T-helper 1 cell treated with Interleukin-12 subunit alpha and Interleukin-12 subunit beta and Interleukin-4 antibody, amounts not matched to agents 30 μg/mL and 1 μg/mL, for 36 hours (primary cell): ENCODE results near the gene KLK6.
"Not testable (repeated sequence)": the region's sequence is repeated elsewhere in the genome, so short reads cannot be mapped to it uniquely, and the experiment has no call there.

Source experiments
- H3K27ac Mint-ChIP-seq: one replicate; pipeline ENCODE4 v1.8.0; 2021; ENCODE audit warnings: mild to moderate bottlenecking, mixed read lengths
- H3K27me3 Mint-ChIP-seq: one replicate; pipeline ENCODE4 v1.8.0; 2021; ENCODE audit warnings: low read depth, mixed read lengths
- H3K36me3 Mint-ChIP-seq: one replicate; pipeline ENCODE4 v1.8.0; 2021; ENCODE audit warnings: low read depth, mixed read lengths
- H3K4me1 Mint-ChIP-seq: one replicate; pipeline ENCODE4 v1.8.0; 2021; ENCODE audit warnings: low read depth, mixed read lengths
- H3K4me3 Mint-ChIP-seq: one replicate; pipeline ENCODE4 v1.8.0; 2021; ENCODE audit warnings: mild to moderate bottlenecking, moderate library complexity, mixed read lengths
- H3K9me3 Mint-ChIP-seq: one replicate; pipeline ENCODE4 v1.8.0; 2021; ENCODE audit warnings: mixed read lengths

The KLK6 gene

DNA sequence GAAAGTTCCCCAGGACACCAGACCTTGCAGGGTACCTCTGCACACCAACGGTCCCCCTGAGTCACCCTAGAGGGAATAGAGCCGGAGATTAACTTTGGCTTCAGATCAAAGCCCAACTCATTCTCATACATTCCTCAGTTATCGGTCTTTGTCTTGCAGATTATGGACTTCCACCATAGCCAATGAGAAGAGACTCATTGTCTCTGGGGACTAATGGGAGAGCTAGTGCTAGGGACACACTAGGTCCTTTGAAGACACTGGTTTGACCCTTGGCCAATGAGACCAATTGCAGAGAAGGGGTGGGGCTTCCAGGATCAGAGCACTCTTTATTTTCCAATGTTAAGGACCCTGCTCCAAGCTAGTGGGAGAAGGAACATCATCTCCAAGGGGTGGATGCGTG is 8.2 kb upstream of the KLK6 start:
- Mint-ChIP-seq H3K36me3 (no peaks in the 10 kb centered on the region), H3K27me3 (peaks cover 9% of the 10 kb centered on the region), H3K27ac (no peak overlapping the region), H3K4me1 (no peaks in the 10 kb centered on the region), H3K9me3 (no peaks in the 10 kb centered on the region), H3K4me3 (no peak overlapping the region)

DNA sequence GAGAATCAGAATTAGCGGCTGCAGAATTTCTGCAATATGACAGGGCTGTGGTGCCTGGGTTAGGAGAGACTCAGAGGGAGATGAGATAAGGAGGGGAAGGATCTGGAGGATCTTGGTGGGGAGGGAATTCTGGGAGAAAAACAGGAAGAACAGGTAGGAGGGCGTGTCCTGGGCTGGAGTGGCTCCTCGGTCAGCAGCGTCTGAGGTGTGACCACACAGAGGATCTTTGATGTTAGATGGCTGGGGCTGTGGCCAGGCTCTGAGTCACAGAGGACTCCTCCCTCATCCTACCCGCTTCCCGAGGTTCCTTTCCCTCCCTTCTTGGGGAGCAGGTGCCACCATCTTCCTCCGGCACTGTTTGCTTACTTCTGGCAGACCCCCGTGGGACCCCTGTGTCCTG is 6.4 kb upstream of the KLK6 start:
- Mint-ChIP-seq H3K27ac (no peak overlapping the region), H3K27me3 (peaks cover 5% of the 10 kb centered on the region)

DNA sequence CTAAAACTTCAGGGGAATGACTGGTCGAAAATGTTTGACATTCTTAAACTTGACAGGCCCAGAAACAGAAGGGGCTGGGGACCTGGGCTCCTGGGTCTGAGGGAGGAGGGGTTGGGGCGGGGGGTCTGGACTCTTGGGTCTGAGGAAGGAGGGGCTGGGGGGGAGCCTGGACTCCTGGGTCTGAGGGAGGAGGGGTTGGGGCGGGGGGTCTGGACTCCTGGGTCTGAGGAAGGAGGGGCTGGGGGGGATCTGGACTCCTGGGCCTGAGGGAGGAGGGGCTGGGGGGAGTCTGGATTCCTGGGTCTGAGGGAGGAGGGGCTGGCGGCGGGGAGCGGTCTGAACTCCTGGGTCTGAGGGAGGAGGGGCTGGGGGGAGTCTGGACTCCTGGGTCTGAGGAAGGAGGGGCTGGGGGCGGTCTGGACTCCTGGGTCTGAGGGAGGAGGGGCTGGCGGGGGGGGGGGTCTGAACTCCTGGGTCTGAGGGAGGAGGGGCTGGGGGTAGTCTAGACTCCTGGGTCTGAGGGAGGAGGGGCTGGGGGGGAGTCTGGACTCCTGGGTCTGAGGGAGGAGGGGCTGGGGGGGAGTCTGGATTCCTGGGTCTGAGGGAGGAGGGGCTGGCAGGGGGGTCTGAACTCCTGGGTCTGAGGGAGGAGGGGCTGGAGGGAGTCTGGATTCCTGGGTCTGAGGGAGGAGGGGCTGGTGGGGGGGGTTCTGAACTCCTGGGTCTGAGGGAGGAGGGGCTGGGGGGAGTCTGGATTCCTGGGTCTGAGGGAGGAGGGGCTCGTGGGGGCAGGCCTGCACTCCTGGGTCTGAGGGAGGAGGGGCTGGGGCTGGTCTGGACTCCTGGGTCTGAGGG is 5.5 kb upstream of the KLK6 start:
- H3K27me3 Mint-ChIP-seq = peaks cover 4% of the 10 kb centered on the region

More for the DNA sequence above, 6.4 kb upstream of the KLK6 start:
- H3K9me3 Mint-ChIP-seq = no peaks in the 10 kb centered on the region
- no peaks in the 10 kb centered on the region for H3K36me3 Mint-ChIP-seq
- no peaks in the 10 kb centered on the region for H3K4me1 Mint-ChIP-seq
- no peak overlapping the region for H3K4me3 Mint-ChIP-seq

DNA sequence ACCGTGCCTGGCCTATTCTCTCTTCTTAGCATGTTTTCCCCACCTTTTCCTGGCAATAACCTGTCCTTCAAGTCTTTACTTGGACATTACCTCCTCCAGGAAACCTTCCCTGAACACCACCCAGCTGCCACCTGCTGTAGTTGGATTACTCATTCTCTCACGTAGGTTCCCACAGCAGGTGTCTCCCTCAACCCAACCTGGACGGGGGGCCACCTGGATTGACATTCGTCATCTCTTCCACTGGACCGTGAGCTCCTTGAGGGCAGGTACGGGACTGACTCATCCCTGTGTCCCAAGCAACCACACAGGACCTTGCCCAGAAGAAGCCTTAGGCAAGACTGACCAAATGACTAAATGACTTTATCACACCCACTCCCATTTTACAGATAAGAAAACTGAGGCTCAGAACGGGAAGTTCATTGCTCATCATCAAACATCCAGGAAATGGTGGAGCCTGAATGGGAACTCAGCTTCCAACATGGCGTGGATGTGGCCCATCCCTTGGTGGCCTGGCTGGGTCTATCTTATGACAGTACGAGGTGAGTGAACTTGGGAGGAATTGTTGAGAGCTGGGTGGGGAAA is 3.5 kb upstream of the KLK6 start:
- no peaks in the 10 kb centered on the region for H3K4me1 Mint-ChIP-seq
- H3K27me3 Mint-ChIP-seq = peaks cover 4% of the 10 kb centered on the region
- no peaks in the 10 kb centered on the region for H3K9me3 Mint-ChIP-seq
- H3K4me3 Mint-ChIP-seq = no peak overlapping the region
- no peak overlapping the region for H3K27ac Mint-ChIP-seq
- H3K36me3 Mint-ChIP-seq = no peaks in the 10 kb centered on the region

More for the DNA sequence above, 5.5 kb upstream of the KLK6 start:
- H3K36me3 Mint-ChIP-seq = no peaks in the 10 kb centered on the region
- H3K9me3 Mint-ChIP-seq = no peaks in the 10 kb centered on the region
- no peak overlapping the region for H3K4me3 Mint-ChIP-seq
- no peak overlapping the region for H3K27ac Mint-ChIP-seq
- no peaks in the 10 kb centered on the region for H3K4me1 Mint-ChIP-seq

DNA sequence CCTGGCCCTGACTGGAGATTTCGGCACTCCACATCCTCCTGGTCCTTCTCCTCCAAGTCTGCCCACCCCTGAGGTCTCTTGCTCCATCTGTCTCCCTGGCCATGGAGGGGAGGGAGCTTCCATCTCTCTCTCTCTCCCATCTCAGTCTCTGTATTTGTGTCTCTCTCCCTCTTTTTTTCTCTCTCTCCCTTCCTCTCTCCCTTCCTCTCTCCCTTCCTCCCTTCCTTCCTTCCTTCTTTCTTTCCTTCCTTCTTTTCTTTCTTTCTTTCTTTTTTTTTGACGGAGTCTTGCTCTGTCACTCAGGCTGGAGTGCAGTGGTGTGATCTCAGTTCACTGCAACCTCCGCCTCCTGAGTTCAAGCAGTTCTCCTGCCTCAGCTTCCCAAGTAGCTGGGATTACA is 419 bp upstream of the KLK6 start:
- H3K27me3 Mint-ChIP-seq, H3K9me3 Mint-ChIP-seq, H3K36me3 Mint-ChIP-seq, H3K27ac Mint-ChIP-seq, H3K4me1 Mint-ChIP-seq, H3K4me3 Mint-ChIP-seq: not testable (repeated sequence)

DNA sequence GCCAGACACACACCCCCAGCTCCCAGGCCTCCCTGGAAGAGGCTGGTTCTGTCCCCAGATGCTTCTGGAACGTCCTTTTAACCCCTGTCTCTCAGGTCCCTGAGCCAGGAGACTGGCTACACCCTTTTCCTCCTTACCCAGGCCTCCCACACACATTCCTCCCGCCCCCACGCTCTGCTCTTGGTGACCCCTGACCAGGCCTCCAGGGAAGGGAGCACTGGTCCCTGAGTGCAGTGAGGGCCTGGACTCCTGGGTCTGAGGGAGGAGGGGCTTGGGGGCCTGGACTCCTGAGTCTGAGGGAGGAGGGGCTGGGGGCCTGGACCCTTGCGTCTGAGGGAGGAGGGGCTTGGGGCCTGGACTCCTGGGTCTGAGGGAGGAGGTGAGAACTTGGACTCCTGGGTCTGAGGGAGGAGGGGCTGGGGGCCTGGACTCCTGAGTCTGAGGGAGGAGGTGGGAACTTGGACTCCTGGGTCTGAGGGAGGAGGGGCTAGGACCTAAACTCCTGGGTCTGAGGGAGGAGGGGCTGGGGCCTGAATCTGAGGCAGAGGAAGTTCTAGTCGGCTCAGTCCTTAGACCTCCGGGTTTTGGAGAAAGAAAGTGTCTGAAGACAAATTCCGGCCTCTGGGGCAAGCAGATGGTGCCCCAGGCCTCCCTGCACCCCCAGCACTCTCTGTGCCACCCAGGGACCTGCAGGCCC is 527 bp downstream of the KLK6 start:
- Mint-ChIP-seq H3K36me3 (no peaks in the 10 kb centered on the region), H3K27ac (no peak overlapping the region), H3K4me3 (no peak overlapping the region), H3K4me1 (no peaks in the 10 kb centered on the region), H3K27me3 (no peaks in the 10 kb centered on the region), H3K9me3 (no peaks in the 10 kb centered on the region)

DNA sequence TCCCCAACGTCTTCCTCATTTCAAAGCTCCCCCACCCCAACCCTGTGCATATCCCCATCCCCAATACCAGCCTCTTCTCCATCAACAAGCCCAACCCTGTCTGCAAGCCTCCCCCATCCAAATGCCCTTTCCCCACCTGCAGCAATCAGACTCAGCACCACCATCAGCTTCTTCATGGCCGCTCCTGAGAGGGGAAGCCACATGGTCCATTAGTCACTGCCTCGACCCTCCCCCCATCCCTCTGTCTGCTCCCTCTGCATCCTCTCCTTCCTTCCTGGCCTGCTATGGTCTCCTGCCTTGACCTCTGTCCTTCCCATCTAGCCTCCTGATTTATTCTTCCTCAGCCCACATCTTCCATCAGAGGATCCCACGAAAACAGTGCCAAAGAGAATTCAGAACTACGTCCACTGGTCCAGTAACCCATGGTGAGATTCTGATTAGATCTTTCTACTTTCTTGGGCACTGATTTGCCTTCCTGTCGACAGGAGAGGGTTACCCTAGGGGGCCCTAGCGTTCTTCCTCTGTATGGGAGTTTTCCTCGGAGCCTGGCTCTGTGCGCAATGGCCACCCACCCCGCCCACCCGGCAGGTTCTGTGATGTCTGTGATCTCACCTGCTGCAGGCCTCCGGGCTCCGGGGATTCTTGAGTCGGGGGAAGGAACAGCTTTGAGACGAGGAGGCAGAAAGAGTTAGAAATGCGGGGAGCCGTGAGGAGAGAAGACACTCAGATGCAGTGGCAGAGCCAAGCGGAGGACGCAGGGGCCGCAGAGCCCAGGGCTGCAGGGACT is 1.3 kb downstream of the KLK6 start:
- Mint-ChIP-seq H3K4me3 (no peak overlapping the region), H3K9me3 (no peaks in the 10 kb centered on the region), H3K27me3 (no peaks in the 10 kb centered on the region), H3K4me1 (no peaks in the 10 kb centered on the region), H3K36me3 (no peaks in the 10 kb centered on the region), H3K27ac (no peak overlapping the region)

DNA sequence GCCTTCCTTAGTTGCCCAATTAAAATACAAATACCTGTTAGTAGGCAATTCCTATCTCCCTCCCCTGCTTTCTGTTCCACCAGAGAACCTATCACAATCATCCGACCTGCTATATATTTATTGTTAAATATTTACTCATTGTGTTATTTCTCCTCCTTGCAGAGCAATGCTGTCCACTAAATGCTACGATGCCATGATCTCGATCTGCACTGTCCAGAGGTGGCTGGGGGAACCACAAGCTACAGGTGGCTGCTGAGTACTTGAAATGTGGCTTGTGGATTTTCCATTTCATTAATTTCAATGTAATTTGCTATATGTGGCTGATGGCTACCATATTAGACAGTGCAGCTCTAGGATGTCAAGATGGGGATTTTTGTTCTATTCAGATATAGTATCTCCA is 5.1 kb downstream of the KLK6 start:
- no peaks in the 10 kb centered on the region for H3K4me1 Mint-ChIP-seq
- peaks cover 3% of the 10 kb centered on the region for H3K27me3 Mint-ChIP-seq
- H3K4me3 Mint-ChIP-seq = no peak overlapping the region
- H3K36me3 Mint-ChIP-seq = no peaks in the 10 kb centered on the region
- no peak overlapping the region for H3K27ac Mint-ChIP-seq
- H3K9me3 Mint-ChIP-seq = peaks cover 3% of the 10 kb centered on the region

DNA sequence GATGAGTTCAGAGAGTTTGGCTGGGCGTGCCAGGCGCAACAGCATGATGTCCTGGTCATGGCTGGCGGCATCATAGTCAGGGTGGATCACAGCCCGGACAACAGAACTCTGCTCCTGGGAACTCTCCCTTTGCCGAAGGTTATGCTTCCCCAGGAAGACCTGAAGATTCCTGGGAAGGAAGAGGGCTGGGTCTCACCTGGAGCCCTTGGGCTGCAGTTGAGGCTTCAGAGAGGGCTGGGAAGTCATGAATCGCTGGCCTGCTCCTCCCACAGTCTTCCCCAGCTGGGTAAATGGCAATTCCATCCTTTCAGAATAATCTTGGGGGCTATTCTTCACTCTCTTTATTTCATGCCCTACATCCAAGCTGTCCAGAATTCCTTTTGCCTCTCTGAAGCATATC is 6.0 kb downstream of the KLK6 start:
- Mint-ChIP-seq H3K36me3 (no peaks in the 10 kb centered on the region), H3K4me1 (no peaks in the 10 kb centered on the region), H3K27me3 (peaks cover 4% of the 10 kb centered on the region), H3K27ac (no peak overlapping the region), H3K4me3 (no peak overlapping the region), H3K9me3 (peaks cover 4% of the 10 kb centered on the region)

DNA sequence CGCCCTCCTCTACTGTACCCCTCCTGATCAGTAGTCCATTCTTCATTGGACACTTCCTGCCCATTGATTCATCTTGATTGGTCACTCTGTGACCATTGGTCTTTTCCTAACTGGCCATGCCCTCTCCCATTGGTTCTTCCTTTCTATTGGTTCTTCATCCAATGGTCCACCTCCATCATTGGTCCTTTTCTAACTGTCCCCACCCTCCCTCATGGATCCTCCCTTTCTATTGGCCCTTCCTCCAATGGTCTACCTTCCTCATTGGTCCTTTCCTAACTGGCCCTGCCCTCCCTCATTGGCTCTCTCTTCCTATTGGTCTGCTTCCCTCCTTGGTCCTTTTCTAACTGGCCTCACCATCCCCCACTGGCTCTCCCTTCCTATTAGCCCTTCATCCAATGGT is 7.1 kb downstream of the KLK6 start:
- Mint-ChIP-seq H3K4me3 (no peak overlapping the region), H3K4me1 (no peaks in the 10 kb centered on the region), H3K27ac (no peak overlapping the region), H3K36me3 (no peaks in the 10 kb centered on the region), H3K27me3 (peaks cover 8% of the 10 kb centered on the region), H3K9me3 (peaks cover 4% of the 10 kb centered on the region)

DNA sequence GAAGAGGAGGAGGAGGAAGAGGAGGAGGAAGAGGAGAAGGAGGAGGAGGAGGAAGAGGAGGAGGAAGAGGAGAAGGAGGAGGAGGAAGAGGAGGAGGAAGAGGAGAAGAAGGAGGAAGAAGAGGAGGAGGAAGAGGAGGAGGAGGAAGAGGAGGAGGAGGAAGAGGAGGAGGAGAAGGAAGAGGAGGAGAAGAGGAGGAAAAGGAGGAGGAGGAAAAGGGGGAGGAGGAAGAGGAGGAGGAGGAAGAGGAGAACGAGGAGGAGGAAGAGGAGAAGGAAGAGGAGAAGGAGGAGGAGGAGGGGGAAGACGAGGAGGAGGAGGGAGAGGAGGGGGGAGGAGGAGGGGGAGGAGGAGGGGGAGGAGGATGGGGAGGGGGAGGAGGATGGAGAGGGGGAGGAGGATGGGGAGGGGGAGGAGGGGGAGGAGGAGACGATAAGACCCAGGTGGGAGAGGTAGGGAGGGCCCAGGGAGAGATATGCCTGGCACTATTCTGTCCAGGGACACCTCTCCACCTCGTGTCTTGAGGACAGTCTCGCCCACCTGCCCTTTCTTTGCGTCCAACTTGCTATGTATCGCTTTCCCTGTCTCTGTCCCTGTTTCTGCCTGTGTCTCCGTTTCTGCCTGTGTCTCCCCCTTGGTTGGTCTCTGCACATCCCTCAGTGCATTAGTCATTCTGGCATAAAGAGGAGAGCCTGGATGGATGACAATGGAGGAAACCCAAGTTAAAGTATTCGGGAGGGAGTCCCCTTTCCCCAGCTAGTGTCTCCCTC is 9.5 kb downstream of the KLK6 start:
- Mint-ChIP-seq H3K9me3 (peaks cover 4% of the 10 kb centered on the region), H3K27ac (no peak overlapping the region), H3K4me1 (no peaks in the 10 kb centered on the region), H3K27me3 (peaks cover 8% of the 10 kb centered on the region), H3K36me3 (no peaks in the 10 kb centered on the region), H3K4me3 (no peak overlapping the region)

DNA sequence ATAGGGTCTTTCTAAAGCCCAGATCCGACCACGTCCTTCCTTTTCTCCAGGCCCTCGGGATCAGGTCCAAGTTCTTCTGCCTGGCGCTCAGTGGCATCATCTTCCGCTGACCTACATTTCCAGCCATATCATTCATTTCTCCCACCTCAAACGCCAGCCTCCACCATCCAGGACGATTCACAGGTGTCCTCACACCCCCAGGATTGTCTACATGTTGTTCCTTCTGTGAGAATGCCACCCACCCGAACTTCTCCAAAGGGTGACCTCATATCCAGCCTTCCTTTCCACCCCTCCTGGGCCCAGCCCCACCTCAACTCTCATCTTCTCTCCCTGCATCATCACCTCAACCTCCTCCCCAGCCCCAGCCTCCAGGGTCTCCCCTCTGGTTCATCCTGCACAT is 11.8 kb downstream of the KLK6 start:
- H3K4me3 Mint-ChIP-seq = no peak overlapping the region
- peaks cover 8% of the 10 kb centered on the region for H3K27me3 Mint-ChIP-seq
- H3K27ac Mint-ChIP-seq = no peak overlapping the region
- no peaks in the 10 kb centered on the region for H3K36me3 Mint-ChIP-seq
- peaks cover 4% of the 10 kb centered on the region for H3K9me3 Mint-ChIP-seq
- H3K4me1 Mint-ChIP-seq = no peaks in the 10 kb centered on the region

DNA sequence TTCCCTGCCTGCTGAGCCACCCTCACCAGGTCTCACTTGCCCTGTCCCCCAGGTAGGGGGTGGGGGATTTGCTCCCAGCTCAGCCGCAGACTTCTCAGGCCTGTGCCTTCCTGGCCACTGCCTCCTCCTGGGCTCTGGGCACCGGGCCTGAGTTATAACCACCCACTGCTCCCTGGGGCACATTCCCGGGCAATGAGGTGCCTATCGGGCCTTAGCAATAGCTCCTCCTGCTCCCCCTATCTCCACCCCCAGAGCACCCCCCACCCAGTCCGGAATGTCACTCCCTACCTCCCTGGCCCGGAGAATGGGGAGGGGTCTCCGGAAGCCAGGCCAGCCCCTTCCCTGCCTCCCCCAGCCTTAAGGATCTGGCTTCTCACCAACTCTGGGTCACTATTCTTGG is 16.5 kb downstream of the KLK6 start, which contains the start of gene KLK5:
TSS of gene KLK5 (minus strand) at position 129 of the 400 bp plus-strand sequence. CDS start 381 bp downstream, outside the sequence.
- H3K36me3 Mint-ChIP-seq = no peaks in the 10 kb centered on the region
- no peaks in the 10 kb centered on the region for H3K9me3 Mint-ChIP-seq
- H3K4me1 Mint-ChIP-seq = no peaks in the 10 kb centered on the region
- H3K27ac Mint-ChIP-seq = no peak within 1 kb of the TSS
- no peak within 1 kb of the TSS for H3K4me3 Mint-ChIP-seq
- peaks cover 4% of the 10 kb centered on the region for H3K27me3 Mint-ChIP-seq

DNA sequence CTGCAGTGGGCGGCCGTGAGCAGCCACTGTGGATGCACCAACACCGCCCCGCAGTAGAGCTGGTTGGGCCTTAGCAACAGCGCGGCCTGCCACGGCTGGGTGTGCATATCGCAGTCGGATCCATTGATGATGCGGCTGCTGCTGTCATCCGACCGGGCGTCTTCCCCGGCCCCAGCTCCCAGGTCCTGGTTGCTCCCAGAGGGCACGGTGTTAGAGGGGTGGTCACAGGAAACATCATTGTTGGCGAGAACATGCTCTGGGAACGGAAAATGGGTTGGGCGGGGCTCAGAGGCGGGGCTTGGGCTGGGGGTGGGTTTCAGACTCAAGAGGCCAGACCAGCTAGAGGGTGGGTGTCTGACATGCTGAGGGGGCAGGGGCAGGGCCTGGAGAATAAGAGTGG is 19.5 kb downstream of the KLK6 start:
- Mint-ChIP-seq H3K9me3 (no peaks in the 10 kb centered on the region), H3K27ac (no peak overlapping the region), H3K36me3 (no peaks in the 10 kb centered on the region), H3K4me1 (no peaks in the 10 kb centered on the region), H3K4me3 (no peak overlapping the region), H3K27me3 (no peaks in the 10 kb centered on the region)
